Activated CD8-positive, alpha-beta memory T cell treated with anti-CD3 and anti-CD28 coated beads, Interleukin-2, amount 50 U/mL, for 1 hour (primary cell): ENCODE results near the gene PRR29.
"Not testable (repeated sequence)": the region's sequence is repeated elsewhere in the genome, so short reads cannot be mapped to it uniquely, and the experiment has no call there.

Source experiments
- DNase-seq: peaks from one replicate; pipeline ENCODE4 v3.0.0-alpha.2; 2020; ENCODE audit errors: extremely low read depth

The PRR29 gene

DNA sequence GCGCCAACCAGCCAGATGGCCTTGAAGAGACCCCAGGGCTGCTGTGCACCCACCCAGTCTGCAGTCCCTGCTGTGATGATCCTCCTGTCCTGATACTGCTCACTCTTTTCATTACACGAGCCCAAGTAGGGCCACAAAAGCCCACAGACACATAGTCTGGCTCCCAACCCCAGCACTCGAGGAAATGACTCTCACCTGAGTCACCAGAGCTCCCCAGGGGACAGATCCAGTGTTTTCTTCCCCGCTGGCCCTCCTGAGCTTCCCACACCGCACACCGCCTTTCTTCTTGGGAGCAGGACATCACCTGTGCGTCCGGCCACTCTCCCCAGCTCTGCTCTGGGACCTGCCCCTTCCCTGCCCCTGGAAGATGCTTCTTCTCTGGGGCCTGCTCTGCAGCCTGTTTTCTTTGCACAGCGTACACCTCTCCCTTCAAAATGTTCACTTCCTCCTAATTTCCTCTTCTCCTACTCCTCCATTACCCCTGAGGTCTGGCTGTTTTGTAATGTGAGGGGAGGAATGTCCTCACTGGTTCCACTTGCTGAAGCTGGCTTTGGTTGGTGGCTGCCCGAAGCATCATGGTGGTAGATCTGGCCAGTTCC lies 23.5 kb upstream of the PRR29 start:
- DNase-seq: no peak

DNA sequence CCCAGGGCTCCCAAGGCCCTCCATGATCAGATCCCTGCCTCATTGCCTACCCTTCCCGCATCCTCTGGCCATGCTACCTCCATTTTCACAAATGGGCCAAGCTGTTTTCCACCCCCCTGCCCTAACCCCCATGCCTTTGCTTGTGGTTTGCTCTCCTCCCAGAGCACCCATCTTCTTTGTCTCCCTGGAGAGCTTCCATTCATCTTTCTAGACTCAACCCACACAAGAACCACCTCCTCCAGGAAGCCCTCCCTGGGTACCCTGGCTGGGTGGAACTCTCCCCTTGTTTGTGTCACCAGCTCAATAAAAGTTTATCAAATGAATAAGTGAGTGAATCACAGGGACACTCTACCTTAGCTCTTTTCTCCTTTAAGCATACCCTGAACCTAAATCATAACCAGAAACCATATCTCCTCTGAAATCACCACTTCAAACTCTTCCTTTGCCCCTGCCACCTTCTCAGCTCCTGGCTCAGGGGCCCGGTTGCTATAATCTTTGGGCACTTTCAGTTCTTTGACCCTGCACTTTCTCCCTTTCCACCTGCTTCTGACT lies 22.5 kb upstream of the PRR29 start:
- no peak for DNase-seq

DNA sequence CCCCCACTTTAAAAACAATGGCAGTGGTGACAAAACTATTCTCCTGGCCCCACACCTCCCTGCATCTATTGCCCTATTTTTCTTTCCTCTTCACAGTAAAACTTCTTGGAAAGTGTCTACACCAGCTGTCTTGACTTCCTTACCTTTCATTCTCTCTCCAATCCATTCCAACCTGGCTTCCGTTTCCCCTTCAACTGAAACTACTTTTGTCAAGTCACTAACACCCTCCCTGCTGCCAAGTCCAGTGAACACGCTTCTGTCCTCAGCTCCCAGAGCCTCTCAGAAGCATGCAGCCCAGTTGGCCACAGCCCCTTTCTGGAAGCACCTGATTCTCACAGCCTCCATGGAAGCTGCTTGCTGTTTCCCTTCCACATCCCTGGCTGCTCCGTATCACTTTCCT lies 21.4 kb upstream of the PRR29 start:
- no peak for DNase-seq

DNA sequence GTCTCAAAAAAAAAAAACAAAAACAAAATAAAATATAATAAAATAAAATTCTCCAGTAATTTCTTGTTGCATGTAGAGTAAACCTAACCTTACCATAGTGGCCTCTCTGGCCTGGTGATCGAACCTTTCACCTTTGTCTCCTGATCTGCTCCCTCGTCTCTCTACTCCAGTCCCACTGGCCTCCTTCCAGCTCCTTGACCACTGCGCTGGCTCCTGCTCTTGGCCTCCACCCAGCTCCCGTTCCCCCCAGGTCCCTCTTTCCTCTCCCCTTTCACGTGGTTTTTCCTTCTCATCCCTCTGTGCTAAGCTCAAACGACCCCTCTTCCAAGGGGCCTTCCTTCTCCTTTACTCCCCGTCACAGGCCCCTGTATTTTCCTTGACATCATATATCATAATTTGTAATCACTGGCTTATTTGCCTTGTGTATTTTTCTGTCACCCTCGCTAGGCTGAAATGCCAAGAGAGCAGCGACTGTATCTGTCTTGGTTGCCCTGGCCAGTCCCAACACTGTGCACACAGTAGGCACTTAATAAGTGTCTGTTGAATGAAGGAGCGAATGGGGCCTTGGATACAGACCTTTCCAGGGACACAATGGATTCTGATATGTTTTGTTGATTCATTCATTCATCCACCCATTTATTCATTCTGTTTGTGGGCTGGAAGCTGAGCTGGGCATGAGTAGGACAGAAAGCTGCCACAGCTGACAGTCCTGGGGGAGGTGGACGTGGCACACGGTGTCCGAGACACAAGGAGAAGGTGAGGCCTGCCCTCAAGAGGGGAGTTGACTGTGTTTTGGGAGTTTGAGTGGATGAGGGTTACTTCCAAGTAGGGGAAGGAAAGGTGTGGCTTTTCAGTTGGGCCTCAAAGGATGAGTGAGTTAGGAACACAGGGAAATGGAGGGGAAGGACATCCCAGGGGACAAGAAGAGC lies 19.6 kb upstream of the PRR29 start:
- no peak for DNase-seq

DNA sequence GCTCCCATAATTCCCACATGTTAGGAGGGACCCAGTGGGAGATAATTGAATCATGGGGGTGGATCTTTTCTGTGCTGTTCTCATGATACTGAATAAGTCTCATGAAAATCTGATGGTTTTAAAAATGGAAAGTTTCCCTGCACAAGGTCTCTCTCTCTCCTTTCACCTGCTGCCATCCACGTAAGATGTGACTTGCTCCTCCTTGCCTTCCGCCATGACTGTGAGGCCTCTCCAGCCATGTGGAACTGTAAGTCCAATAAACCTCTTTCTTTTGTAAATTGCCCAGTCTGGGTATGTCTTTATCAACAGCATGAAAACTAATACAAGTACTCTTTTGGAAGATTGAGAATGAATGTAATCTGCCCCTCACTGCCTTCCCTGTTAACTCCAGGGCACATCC lies 15.5 kb upstream of the PRR29 start:
- DNase-seq: not testable (repeated sequence)

DNA sequence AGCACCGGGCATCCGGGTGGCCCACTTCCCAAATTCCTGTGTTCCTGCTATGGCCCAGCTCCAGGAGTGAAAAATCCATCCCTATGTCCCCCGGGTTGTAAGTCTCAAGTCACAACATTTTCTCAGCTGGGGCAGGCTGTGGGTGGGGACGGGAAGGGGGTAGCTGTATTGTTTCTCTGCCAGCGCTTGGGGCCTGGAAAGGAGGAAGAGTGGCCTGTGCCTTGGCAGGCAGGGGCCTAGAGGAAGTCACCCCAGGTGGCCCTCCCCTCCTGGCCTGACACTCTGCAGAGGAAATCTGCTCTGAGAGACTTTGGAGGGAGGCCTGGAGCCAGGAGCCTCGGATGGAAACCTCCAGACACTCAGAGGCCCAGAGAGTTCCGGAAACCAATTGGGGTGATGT lies 14.8 kb upstream of the PRR29 start:
- no peak for DNase-seq

DNA sequence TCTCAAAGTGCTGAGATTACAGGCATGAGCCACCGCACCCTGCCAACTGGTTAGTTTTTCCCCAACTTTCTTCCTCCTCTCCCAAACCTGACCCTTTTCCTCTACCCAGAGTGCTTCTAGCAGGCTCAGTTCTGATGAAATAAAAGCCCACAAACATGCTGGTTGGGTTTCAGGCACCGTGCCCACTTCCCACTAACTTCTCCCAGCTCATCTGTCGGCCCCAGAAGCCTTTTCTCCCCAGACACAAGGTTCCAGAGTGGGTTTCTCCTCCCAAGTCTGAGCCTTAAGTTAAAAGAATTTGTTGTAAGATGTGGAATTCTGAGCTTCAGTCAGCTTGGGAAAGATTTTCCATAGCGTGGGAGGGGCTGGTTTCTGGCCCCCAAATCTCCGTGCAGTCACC lies 13.9 kb upstream of the PRR29 start:
- DNase-seq: no peak

DNA sequence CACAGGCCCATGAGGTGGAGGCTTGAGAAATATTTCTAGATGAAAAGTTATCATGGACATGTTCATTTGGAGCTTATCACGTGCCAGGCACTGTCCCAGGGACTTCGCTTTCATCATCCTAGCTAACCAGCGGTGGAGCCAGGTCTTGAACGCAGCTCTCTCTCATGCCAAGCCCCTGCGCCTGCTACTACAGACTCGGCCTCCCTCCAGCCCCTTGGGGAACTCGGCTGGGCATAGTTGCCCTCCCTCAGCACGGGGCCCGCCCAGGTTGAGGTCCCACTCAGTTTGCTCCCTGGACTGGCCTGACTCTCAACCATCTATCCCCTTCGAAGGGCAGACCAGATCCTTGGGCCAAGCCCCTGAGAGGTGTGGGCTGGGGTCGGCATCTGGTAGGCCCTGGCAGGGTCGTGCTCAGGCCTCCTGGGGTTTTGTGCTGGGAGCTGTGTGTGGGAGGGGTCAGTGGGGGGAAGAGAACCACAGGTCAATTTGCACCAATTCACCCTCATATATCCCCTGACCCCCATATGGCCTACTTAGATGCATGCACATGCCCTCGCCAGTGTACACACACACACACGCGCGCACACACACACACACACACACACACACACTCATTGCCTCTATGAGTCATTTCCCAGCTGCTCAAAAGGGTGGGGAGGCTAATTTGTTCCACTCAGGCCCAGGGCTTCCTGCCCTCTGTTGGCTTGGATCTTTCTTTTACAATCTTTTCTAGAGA lies 13.3 kb upstream of the PRR29 start:
- no peak for DNase-seq

DNA sequence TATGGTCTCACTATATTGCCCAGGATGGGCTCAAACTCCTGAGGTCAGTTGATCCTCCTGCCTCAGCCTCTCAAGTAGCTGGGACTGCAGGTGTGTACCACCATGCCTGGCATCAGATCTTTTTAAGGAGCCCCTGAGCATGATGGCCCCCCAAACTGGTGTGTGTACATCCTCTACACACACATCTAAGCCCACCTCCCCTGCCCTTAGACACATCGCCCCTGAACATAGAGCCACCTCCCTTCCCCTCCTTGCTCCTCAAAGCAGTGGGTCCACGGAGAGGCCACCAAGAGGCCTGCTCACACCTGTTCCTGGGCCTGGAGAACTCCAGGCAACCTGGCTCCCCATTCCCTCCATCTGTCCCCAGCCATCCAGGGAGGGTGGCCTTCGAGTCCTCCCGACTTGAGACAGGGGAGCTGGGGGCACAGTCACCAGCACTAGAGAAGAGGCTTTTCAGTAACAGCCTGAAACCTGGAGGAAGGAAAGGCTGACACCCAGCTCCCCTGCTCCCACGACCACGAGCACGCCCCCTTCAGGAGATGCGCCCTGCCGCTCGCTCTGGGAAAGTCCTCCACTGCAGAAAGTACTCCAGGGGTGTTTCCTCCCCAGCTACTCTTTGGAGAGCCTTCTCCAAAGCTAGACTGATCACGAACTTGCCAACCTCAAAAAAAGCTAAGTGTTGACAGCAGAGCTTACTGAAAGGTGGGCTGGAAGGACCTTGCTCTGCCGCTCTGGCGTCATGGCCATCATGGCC lies 12.6 kb upstream of the PRR29 start:
- DNase-seq: no peak

DNA sequence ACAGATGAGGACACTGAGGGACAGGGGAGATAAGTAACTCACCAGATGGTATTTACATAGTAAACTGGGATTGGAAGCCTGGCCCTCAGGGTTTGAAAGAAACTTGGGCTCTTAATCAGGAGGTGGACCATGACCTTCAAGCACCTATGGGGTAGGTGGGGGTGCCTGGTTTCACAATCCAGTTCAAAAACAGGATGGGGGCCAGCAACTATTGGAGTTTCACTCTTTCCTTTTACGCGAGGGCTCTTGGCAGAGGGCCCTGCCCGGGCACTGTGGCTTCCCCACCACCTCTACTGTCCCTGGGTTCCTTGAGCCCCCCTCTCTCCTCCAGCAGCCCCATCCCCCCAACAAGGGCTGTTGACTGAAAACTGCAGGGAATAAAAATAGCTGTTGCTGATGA lies 11.3 kb upstream of the PRR29 start:
- no peak for DNase-seq

DNA sequence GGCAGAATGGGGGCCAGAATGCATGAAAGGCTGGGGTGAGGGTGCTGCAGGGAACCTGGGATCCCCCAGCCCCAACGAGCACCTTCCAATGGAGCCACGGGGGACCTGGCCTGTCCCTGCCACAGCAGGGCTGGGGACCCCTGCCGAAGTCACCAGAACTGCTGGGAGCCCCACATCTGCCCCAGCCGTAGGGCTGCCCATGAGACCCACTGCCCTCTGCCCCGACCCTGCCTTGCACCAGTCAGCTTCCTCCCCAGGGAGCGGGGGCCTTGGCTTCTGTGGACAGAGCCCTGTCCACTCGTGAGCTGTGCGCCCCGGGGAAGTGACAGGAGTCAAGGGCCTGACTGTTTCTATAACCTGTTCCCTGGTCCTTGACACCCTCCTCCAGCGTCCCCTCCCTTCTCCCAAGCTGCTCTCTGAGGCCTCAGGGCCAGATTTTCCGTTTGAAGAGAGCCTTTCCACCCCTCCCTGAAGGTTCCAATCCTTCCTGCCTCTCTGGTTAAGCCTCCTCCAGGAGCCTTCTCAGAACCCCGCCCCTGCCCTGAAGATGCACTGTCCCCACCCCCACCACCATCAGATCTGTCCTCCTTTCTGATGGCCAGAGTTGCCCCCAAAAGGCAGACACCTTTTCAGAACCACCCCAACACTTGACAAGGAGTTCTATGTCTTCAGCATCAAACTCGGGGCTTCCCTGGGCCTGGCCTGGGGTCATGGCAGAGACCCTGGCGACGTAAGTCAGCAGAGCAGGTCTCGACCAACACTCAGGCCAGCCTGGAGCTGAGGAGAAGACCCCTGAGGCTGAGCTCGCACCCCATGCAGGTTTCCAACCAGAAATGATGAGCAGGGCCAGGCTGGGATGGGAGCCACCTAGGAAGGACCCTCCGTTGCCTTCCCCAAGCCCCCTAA lies 10.7 kb upstream of the PRR29 start:
- DNase-seq: no peak

DNA sequence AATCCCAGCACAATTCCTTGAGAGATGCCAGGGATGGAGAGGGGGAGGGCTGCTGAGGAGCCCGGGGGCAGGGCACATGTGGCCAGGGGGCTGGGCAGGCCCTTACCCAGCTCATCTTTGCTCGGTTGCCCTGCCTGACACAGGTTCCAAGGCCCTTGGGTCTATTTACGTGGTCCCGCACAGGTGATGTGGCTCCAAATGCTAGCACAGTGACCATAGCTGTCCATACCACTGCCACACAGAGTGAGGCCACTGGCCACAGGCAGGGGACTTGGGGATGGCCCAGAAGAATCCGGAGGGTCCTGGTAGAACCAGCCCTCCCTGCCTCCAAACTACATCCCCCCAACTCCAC lies 10.0 kb upstream of the PRR29 start:
- no peak for DNase-seq

DNA sequence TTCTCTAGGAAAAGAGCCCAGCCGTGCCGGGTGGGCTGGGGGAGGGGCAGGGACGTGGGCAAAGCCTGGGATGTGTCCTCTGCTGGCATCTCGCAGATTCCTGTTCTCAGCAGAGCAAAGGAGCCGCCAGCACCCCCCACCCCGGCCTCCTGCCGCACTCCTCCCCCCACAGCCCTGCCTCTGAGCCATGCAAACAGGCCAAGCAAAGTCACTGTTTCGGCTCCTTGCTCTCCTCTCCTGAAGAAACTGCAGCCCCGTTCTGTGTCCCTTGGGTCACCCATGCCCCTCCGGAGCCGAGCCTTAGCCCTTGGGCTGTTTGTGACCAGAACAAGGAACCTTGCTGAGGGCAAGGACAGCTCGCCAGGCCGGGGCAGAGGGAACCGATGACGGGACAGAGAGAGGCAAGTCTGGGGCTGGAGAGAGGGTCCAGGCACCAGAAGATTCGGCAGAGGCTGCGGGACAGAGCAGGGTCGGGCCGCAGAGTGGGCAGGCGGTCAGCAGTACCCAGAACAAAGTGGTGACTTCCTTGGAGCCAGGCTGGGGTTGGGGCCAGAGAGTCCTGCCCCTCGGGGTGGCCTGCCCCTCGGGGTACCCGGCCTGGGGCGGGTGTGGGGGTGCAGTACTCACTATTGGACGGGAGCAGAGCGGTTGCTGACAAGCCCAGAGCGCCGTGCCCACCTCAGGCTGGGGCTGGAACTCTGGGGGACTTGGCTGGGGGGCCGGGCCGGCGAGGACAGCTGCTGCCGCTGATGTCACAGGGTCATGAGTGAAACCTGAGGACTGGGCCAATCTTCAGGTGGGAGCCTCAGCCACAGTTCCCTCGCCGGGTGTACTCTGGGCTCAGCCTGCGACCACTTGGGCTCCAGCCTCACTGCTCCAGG lies 9.2 kb upstream of the PRR29 start:
- DNase-seq: no peak

DNA sequence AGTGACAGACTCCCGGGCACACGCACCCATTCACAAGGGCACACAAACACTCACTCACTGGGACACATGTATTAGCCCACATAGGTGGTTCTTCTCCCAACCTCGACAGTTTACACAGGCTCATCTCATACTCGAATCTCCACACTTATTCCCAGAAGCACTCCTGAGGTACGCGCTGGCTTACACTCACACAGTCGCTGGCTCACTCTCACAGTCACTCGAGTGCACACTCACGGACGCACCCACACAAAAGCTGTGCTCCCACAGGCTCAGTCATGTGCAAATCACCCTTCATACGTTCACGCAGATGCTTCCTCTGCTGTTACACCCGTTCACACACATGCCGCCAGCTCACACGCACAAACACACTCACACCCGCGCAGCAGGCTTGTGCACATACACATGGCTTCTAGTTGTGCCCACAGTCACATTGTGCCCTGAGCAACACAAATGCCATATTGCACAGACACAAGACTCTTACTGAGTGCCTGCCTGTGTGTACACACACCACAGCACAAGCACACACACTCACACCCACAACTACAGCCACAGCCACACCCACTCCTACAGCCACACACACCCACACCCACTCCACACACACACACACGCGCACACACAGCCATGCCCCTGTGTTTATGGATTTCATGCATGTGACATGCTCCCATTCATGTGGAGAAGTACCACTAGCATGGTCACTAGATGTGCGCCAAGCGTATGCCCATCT lies 8.4 kb upstream of the PRR29 start:
- DNase-seq: no peak

DNA sequence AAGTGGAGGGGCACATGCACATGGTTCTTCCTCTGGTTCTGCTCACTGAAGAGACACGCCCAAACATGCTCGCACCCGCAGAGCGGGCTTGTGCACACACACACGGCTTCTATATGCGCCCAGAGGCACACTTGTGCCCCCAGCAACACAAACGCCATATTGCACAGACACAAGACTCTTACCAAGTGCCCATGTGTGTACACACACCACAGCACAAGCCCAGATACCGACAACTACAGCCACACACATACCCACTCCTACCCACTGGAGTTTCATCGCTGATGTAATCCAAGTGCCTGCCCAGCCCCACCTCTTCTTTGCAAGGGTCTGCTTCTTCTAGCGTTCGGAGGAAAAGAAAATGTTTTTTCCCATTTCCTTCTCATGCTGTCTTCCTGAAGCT lies 6.5 kb upstream of the PRR29 start:
- no peak for DNase-seq

DNA sequence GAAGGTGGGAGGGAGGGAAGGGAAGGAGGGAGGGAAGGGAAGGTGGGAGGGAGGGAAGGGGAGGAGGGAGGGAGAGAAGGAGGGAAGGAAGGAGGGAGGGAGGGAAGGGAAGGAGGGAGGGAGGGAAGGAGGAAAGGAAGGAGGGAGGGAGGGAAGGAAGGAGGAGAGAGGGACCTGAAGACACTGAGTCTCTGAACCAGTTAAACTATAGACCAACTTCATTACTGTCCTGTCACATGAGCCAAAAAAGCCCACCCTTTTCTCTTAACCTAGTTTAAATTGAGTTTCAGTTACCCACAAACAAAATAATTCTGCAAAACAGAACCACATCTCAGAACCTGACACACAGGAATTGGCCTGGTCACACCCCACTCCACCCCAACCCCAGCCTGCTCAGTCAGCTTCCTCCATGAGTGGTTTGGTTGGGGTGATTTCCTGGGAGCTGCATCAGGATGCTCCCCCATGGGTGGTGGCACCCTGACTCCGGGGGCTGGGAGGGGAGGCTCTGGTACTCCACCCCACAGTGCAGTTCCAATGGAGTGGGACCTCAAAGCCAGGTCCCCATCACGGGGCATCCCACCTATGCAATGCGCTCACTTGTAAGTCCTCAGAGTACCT lies 4.7 kb upstream of the PRR29 start:
- DNase-seq: no peak

DNA sequence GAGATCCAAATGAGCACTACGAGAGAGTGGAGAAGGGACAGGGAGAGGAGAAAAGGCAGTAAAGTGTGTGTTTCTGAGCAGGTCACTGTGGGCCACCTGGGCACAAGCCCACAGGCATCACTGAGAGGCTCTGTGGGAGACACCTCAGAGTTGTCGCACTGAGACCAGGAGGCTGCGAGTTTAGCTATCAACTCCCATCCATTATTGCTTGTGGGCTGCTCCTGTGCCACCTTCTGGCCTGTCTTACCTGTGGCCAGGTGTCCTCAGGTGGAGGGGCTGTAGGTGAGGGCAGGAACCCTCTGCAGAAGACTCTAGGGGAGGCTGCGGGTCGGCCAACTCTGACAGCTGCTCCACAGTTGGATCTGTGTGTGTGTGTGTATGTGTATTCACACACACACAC lies 2.5 kb upstream of the PRR29 start:
- DNase-seq: no peak

DNA sequence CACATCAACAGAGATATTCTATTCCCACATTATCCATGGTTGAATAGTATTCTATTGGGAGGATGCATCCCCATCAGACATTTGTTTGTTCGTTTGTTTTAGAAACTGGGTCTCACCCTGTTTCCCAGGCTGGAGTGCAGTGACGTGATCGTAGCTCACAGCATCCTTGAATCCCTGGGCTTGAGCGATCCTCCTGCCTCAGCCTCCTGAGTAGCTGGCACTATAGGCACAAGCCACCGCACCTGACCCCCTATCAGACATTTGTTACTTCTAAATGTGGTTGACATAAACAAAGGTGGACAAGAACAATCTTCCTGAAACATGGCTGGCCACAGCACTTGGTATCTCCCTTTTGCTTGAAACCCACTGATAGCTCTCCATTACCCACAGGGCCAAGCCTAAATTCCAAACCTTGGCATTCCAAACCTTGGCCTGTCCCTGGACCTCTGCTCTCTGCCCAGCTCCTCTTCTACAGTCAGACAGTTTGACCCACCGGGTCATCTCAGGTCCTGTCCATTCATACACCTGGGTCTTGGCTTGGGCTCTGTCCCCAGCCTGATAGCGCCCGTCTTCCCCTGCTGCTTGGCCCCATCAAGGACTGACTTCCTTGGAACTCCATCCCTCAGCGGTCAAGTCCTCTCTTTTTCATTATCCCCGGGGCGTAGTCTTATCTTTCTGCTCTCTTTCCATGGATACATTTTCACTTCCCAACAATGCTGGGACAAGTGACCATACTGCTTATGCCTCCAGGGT lies 1.5 kb upstream of the PRR29 start:
- DNase-seq: no peak
